GM19240 (cell line): ENCODE measurements around the gene EHMT1.
A peak's percentile ranks its signal among the peaks of the same experiment; 100 is the strongest.
"Not testable (repeated sequence)": the region's sequence is repeated elsewhere in the genome, so short reads cannot be mapped to it uniquely, and the experiment has no call there.

ENCODE experiments used
- DNase-seq: peaks from one replicate; pipeline ENCODE4 v3.0.0; 2011; ENCODE audit warnings: low spot score; ENCODE audit not compliant: insufficient read length

The EHMT1 gene

DNA sequence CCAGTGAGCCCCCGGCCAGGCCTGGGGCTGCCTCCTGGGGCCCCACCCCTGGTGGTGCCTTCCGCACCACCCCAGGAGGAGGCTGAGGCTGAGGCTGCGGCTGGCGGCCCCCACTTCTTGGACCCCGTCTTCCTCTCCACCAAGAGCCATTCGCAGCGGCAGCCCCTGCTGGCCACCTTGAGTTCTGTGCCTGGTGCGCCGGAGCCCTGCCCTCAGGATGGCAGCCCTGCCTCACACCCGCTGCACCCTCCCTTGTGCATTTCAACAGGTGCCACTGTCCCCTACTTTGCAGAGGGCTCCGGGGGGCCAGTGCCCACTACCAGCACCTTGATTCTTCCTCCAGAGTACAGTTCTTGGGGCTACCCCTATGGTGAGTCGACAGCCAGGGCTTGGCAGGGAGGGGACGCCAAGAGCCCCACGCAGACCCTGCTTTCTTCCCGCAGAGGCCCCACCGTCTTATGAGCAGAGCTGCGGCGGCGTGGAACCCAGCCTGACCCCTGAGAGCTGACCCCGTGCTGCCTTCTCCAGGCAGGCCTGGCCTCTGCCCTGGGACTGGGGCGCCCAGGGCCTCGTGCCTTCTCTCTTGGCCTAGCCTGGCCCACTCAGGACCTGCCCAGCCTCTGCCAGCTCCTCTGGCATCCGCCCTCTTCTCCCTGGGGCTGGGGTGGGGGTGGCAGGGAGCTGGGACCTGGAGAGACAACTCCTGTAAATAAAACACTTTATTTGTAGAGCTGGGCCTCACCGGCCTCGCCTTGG is 4.0 kb upstream of the EHMT1 start:
- DNase-seq: no peak

DNA sequence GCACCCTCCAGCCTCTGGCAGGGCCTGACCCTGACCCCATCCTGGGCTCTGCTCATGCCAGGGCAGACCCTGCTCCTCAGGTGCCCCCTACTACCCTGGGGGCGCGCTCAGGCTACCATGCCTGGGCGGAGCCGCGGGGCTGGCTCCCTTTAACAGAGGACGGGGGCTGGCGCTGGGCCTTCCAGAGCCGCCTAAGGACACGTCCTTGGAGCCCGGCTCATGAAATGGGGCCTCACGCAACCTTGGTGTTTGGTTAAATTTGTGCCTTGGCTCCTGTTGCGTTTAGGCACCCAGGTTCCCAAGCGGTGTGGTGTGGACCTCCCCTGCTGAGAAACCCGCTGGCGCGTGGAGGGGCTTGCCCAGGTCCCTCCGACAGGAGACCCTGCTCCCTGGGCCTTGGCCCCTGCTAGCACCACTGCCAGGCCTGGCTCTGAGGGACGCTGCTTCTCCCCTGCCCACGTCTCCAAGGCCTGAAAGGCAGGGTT is 3.4 kb upstream of the EHMT1 start:
- no peak for DNase-seq

DNA sequence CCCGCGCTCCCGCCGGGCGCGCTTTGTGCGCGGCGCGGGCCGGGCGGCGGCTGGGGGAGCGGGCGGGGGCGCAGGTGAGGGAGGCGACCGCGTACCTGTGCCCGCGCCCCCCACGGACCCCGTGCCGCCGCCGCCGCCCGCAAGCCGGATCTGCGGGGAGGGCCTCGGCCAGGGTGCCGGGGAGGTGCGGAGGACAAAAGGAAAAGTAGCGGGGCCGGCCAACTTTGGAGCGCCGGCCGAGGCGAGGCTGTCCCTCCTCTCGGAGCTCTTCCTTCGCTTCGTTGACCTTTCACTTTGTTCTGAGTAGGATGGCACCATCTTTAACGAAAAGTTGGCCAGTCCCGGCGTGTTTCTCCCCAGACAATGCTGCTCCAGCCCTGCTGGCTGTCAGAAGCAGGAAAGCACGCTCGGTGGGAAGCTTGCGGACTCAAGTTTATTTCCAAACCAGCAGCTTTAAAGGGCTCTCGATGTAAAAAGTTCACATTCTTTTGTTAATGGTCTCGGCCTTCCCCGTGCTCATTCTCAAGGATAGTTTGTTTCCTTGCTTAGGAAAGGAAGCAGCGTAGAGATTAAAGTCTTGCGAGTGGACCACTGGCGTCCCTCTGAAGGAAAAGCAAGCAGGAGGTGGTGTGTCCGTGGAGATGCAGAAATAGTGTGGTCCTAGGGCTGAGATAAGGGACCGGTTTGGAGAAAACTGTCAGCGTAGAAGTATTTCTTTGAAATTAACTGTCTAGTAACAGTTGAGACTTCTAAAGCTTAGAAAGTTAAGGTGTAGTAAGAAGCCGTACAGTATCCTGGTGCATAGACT is 639 bp downstream of the EHMT1 start:
- peak; percentile 63 for DNase-seq

DNA sequence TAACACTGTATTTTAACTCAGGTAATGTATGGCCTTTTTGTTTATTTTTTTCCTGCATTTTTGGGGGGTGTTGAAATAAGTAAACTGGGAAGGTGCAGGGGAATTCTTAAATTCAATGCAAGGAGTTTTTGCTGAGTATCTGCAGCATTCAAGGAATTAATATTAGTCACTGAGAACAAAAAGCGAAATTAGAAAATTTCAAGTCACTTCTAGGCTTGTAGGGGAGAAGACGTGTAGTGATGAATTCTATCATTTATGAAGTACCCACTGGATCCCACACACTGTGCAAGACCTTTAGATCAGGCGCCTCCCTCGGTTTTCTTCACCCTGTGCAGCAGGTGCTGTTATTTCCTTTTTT is 1.2 kb downstream of the EHMT1 start:
- no peak for DNase-seq

DNA sequence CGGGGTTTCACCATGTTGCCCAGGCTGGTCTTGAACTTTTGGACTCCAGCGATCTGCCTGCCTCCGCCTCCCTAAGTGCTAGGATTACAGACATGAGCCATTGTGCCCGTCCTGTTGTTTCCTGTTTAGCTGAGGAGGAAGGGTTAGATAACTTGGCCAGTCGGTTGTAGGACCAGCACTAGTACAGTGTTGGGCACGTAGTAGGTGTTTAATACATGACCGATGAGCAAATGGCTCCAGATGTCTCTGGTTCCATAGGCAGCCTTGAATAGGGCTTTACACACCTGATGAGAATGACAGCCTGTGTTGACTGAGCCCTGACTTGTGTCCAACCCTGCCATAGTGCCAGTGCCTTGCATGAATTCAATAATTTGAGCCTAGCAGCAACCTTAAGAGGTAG is 1.8 kb downstream of the EHMT1 start:
- no peak for DNase-seq

DNA sequence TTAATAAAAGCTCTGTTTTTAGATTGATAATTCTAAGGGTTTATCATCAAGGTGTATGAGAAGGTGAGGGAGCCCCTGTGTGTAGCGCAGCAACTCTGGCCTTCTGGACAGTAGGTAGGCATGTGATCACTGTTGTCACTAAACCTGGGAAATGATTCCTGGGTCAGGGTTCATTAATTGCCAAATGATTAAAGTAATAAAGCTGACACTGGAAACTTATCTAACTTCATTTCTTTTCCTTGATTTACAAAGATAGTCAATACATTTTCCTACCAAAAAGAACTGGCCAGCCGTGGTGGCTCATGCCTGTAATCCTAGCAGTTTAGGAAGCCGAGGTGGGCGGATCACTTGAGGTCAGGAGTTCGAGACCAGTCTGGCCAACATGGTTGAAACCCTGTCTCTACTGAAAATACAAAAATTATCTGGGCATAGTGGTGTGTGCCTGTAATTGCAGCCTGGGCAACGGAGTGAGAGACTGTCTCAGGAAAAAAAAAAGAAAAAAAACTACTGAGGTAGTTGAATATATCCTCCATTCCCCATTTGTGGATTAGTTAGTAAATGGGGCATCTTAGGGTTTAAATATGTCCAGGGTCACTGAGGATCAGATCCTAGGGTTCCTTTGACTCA is 2.4 kb downstream of the EHMT1 start:
- no peak for DNase-seq

DNA sequence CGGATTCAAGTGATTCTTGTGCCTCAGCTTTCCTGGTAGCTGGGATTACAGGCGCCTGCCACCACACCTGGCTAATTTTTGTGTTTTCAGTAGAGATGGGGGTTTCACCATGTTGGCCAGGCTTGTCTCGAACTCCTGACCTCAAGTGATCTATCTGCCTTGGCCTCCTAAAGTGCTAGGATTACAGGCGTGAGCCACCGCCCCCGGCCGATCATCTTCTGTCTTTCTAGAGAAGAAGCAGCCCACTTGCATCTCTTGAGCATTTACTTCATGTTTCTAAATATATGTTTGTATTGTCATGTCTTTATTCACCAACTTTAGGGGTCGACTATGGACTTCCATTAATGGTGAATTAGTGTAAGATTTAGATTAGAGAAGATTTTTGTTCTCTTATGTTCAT is 3.4 kb downstream of the EHMT1 start:
- DNase-seq: not testable (repeated sequence)

DNA sequence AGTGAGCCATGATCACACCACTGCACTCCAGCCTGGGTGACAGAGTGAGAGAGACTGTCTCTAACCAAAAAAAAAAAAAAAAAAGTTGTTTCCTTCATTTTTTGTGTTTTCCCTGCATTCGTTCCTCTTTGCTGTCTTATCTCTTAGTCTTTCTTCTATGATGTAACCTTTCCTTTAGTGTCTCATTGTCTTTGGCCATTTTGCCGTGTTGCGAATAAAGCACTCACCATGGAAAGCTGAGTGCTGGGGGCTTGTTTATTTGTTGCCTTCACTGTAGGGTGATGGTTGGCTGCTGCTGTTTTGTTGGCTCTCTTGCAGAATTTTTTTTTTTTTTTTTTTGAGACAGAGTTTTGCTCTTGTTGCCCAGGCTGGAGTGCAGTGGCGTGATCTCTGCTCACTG is 7.7 kb downstream of the EHMT1 start:
- no peak for DNase-seq

DNA sequence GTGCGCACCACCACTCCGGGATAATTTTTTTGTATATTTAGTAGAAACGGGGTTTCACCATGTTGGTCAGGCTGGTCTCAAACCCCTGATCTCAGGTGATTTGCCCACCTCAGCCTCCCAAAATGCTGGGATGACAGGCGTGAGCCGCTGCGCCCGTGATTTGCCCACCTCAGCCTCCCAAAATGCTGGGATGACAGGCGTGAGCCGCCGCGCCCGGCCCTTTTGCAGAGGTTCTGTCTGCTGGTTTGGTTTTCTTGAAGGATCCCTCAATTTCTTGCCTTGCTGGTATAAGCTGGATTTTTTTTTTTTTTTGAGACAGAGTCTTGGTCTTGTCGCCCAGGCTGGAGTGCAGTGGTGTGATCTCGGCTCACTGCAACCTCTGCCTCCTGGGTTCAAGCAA is 8.6 kb downstream of the EHMT1 start:
- DNase-seq: not testable (repeated sequence)

DNA sequence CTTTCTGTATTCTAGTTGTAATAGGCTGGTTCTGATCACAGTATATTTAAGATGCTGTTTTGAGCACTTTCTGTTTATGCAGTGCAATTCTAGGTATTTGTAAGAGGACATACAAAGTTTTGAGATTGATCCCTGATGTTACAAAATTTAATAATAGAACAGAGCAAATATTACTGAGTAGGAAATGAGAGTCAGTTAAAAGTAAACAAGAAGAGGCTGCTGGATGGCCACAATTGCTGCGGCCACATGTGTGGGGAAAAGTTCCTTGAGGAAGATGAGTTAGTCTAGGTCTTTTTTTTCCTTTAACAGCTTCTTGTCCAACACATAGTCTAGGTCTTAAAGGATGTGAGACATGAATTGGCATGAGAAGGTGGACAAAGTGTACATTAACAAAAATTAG is 11.3 kb downstream of the EHMT1 start:
- no peak for DNase-seq

DNA sequence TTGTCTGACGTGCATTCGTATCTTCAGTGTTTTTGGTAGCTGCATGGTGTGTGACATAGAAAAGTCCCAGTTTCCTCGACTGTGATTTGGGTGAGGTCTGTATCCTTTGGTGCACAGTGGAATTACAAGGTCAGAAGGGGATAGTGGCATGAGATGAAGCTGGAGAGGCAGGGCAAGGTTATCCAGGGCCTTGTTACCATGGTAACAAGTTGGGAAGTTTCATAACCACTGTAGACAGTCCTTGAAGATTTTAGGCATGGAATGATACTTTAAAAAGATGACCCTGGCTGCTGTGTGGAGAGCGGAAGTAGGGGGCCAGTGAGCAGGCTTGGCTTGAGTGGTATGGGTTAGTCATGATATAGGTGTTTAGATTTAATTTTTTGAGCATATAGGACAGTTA is 11.9 kb downstream of the EHMT1 start:
- DNase-seq: no peak

DNA sequence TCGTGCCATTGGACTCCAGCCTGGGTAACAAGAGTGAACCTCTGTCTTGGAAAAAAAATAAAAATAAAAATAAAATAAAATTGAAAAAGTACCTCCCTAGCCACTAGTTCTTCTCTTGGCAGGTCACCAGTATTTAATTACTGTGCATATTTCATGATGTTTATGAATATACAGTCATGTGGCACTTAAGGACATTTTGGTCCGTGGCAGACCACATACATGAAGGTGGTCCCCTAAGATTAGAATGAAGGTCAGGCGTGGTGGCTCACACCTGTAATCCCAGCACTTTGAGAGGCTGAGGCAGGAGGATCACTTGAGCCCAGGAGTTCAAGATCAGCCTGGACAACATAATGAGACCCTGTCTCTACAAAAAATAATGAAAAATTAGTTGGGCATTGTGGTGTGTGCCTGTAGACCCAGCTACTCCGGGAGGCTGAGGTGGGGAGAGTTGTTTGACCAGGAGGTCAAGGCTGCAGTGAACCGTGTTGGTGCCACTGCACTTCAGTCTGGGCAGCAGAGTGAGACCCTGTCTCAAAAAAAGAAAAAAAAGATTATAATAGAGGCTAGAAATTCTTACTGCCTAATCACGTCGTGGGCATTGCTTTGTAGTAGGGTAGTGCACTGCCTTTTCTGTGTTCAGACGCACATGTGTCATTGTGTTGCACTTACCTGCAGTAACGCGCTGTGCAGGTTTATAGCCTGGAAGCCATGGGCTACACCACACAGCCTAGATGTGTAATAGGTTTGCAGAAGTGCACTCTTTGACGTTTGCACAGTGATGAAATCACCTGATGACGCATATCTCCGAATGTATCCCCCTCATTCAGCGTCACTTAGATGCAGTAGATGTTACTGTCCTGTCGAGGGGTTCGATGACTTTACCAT is 12.8 kb downstream of the EHMT1 start:
- no peak for DNase-seq

DNA sequence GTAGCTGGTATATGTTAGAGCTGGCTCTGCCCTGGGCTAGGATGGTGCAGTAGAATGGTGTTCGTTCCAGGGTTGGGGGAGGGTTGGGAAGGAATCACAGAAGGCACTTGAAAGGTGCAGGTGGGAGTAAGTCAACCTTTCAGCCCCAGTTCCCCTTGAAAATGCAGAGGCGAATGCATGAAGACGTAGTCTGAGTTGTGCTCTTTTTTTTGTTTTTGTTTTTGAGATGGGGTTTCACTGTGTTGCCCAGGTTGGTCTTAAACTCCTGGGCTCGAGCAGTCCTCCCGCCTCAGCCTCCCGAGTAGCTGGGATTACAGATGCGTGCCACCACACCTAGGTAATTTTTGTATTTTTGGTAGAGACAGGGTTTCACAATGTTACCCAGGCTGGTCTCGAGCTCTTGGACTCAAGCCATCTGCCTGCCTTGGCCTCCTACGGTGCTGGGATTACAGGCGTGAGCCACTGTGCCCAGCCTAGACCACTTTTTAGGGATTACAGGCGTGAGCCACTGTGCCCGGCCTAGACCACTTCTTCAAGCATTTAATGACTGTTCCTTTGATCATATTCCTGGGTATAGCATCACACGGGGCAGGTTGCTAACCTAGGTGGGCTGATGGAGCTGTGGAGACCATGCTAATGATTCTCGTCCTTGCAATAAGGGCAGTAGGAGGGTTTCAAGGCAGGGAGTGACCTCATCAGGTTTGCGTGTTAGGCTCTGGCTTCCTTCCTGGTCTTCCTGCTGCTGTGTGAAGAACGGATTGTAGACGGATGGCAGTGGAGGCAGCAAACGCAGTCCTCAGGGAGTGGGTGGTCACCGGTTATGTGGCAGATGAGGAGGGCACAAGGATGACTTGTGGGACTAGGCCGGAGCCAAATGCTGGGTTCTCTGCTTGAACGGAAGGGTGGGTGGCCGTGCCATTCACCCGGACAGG is 13.7 kb downstream of the EHMT1 start:
- no peak for DNase-seq

DNA sequence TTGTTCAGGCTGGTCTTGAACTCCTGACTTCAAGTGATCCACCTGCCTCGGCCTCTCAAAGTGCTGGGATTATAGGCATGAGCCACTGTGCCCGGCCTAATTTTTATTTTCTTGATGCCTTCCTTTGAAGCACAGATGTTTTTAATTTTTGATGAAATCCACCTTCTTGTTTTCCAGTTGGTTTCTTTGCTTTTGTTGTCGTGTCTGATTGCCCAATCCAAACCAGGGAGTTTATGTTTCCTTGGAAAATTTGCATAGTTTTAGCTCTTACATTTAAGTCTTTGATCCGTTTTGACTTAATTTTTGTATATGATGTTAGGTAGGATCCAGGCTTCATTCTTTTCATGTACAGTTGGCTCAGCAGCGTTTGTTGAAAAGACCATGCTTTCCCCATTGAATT is 15.2 kb downstream of the EHMT1 start:
- no peak for DNase-seq

DNA sequence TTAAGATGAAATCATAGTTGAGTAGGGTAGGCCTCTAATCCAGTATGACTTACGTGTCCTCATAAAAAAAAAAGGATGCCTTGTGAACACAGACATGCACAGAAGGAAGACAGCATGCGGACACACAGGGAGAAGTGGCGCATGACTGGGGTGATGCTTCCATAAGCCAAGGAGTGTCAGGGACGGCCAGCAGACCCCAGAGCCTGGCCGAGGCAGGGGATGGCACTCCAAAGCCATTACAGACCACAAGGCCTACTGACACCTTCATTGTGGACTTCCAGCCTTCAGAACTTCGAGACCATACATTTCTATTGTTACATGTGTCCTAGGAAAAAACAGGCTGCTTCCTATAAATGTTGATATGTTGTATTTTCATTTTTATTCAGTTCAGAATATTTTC is 19.9 kb downstream of the EHMT1 start:
- no peak for DNase-seq

DNA sequence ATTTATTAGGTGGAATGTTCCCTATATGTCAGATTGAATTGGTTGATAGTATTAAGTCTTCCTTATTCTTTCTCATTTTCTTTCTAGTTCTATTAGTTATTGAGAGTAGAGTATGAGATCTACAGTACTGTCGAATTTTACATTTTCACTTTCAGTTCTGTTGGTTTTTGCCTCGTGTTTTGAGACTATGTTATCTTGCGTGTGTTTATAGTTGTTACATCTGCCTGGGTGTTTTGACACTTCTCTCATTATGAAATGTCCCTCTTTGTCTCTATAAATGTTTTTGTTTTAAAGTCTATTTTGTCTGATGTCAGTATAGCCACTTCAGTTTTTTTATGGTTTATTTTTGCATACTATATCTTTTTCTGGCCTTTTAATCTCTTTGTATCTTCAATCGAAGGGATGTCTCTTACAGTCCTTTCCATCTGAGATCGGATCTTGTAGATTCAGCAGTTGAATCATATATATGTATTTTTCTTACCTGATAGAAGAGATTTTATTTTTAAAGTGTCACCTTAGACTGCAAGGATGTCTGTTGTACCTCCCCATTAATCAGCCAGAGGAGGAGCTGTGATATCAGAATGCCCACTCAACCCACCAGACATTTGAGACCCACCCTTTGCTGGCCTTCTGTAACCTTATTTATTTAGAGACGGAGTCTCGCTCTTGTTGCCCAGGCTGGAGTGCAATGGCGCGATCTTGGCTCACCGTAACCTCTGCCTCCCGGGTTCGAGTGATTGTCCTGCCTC is 20.7 kb downstream of the EHMT1 start:
- peak; percentile 42 for DNase-seq

DNA sequence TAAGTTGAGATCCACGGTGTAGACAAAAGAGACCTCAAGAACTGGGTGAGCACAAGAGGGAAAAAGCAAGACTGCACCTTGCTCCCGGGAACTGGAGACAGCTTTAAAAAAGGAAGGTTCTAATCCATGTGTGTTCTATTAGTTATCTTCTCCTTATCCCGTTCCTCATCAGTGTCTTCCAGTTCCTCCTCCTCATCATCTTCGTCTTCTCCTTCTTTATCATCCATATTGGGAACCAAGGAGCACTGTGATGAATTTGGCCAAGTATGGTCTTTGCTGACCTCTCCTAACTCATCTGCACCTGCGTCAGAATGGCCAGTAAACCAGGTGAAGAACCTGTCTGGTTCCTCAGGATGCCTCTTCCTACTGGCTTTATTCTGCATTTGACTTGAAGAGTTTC is 22.1 kb downstream of the EHMT1 start:
- DNase-seq: no peak

DNA sequence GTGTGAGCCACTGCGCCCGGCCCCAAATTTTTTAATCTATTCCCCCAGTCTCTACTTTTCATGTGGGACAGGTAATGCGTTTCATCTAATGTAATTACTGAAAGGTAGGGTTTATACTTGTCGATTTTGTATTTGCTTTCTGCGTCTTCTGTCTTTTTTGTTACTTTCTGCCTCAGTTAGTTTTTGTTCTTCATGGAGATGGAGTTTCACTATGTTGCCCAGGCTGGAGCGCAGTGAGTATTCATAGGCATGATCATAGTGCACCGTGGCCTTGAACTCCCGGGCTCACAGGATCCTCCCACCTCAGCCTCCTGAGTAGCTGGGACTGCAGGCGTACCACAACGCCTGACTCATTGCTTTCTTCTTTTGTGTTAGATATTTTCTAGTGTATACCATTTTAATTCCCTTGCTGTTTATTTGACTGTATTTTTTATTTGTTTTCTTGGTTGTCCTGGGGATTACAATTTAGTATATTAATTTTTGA is 23.4 kb downstream of the EHMT1 start:
- DNase-seq: no peak

DNA sequence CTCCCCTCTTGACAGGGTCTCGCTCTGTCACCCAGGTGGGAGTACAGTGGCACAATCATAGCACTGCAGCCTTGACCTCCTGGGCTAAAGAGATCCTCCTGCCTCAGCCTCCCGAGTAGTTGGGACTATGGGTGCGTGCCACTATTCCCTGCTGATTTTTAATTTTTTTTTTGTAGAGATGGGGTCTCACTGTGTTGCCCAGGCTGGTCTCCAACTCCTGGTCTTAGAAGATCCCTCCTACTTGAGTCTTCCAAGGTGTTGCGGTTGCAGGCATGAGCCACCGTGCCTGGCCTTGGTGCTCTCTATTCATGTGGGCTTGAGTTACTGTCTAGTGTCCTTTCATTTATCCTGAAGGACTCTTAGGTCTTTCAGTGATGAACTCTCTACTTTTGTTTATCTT is 24.1 kb downstream of the EHMT1 start:
- no peak for DNase-seq
